Heart left ventricle (tissue), 16 donors: ENCODE data around the gene ORC3. TPM values are rescaled to one million over a fixed set of nuclear protein-coding genes. Genes with fewer than 3 reads are reported as not detected.

ENCODE experiments used
- ATAC-seq, 4 donors: fragments of 200-7000 bp; cut with Tn5 transposase; one replicate each; pipeline ENCODE4 v1.9.1; 2020 to 2022; ENCODE audit warnings: moderate library complexity in 4 of 4, mild to moderate bottlenecking in 3 of 4, moderate number of reproducible peaks in 1 of 4
- DNase-seq, 5 donors: peaks; one replicate each; pipeline ENCODE4 v3.0.0-alpha.2; 2020
- H3K27ac ChIP-seq, 12 donors: fragments of 200-600 bp; sonication (generic) in 4 of 12; one replicate each; pipeline versions ENCODE4 v1.5.0 to v1.8.0; 2016 to 2022; ENCODE audit warnings: mild to moderate bottlenecking in 2 of 12
- H3K27me3 ChIP-seq, 9 donors: fragments of 200-600 bp; sonication (generic) in 2 of 9; one replicate each; pipeline versions ENCODE4 v1.5.1 to v1.8.0; 2016 to 2022; ENCODE audit warnings: mild to moderate bottlenecking in 3 of 9
- H3K36me3 ChIP-seq, 9 donors: fragments of 200-600 bp; sonication (generic) in 2 of 9; one replicate each; pipeline versions ENCODE4 v1.5.0 to v1.8.0; 2018 to 2022; ENCODE audit warnings: mild to moderate bottlenecking in 2 of 9
- H3K4me1 ChIP-seq, 12 donors: fragments of 200-600 bp; sonication (generic) in 4 of 12; one replicate each; pipeline versions ENCODE4 v1.5.0 to v1.8.0; 2016 to 2022; ENCODE audit warnings: mild to moderate bottlenecking in 3 of 12
- H3K4me3 ChIP-seq, 12 donors: fragments of 200-600 bp; sonication (generic) in 4 of 12; one replicate each; pipeline versions ENCODE4 v1.5.0 to v1.8.0; 2017 to 2022; ENCODE audit warnings: mild to moderate bottlenecking in 9 of 12, moderate library complexity in 4 of 12
- H3K9me3 ChIP-seq, 12 donors: fragments of 200-600 bp; sonication (generic) in 4 of 12; one replicate each; pipeline versions ENCODE4 v1.5.0 to v1.8.0; 2016 to 2022; ENCODE audit warnings: mild to moderate bottlenecking in 1 of 12
- POLR2A ChIP-seq, 2 donors: fragments of 450-650 bp; IDR thresholded peaks; one replicate each; pipeline ENCODE4 v1.6.1; 2017; ENCODE audit warnings: antibody characterized with exemption in 2 of 2, mild to moderate bottlenecking in 2 of 2, moderate library complexity in 2 of 2
- WGBS, 4 donors: extraction: QIAGEN DNeasy Blood & Tissue Kit in 2 of 4; methylation state at CpG; one replicate each; pipeline versions ENCODE4 v1.1.5 to v1.1.7; 2013 to 2018; 5-methylcytosine and 5-hydroxymethylcytosine counted together
- intact Hi-C, 10 donors: fragments of 100-400 bp; cut with DNase I; formaldehyde crosslinking; loops; one replicate each; pipeline versions ENCODE4 v1.11.1 to v1.14.2; 2022
- polyA plus RNA-seq, 2 donors: library from polyadenylated mRNA; stranded (reverse); fragments of 200-250 nt; gene quantifications; one replicate each; pipeline ENCODE4 v1.2.3, GENCODE V29; 2013
- total RNA-seq, 9 donors: library from RNA; depleted of rRNA in 2 of 9; stranded (reverse); fragments of >200 nt in 2 of 9; fragmentation: NEBNext Ultra II Directional in 3 of 9; extraction: Animal tissue kit (Norgen Biotek cat#: 25700) in 3 of 9; gene quantifications; one replicate each; pipeline versions ENCODE4 v1.1.0 to v1.2.4, GENCODE V29; 2016 to 2023
- TF ChIP-seq, protein P1 (sequence below), 12 donors: fragments of 200-600 bp; sonication (generic) in 4 of 12; IDR thresholded peaks; one replicate each; pipeline versions ENCODE4 v1.5.0 to v1.8.0; 2018 to 2022; ENCODE audit warnings: antibody characterized with exemption in 12 of 12, mild to moderate bottlenecking in 5 of 12
- donor health status: ischemic (EF 13 %, LVEDD 7.1; RV severe dilation, severe dysfunction).
- donor health status: healthy with polysubstance abuse.
- donor health status: DM: no; HTN: yes; CAD: no.
- donor health status: DM: no; HTN: no; CAD: no.
- donor health status: ischemic (EF 25% LVEDD 6.9; RV normal size, moderate dysfunction).
- donor health status: ischemic (EF 25% LVEDD 5.7; RV mildly dilated, moderate dysfunction).
- donor health status: healthy.
- donor health status: DM: yes; HTN: yes; CAD: no.
- donor health status: ischemic (EF 35%, LVEDD 5.7; RV mildly dilated, moderate dysfunction).
- donor health status: nonischemic (EF 11% LVEDD 7.7; RV severe dilation, severe dysfunction).
- donor health status: DM: yes; HTN: yes; CAD: no.
- donor health status: PGD.
- donor health status: ischemic (EF 29% LVEDD 5.4; RV normal size, mild dysfunction).
- donor health status: nonischemic (EF 23%, LVEDD 6.1; RV moderate dilation, normal function).

ORC3 gene
- total and polyA plus RNA-seq, 11 donors, result 15.2 to 28.6 (median 20.0) TPM

DNA sequence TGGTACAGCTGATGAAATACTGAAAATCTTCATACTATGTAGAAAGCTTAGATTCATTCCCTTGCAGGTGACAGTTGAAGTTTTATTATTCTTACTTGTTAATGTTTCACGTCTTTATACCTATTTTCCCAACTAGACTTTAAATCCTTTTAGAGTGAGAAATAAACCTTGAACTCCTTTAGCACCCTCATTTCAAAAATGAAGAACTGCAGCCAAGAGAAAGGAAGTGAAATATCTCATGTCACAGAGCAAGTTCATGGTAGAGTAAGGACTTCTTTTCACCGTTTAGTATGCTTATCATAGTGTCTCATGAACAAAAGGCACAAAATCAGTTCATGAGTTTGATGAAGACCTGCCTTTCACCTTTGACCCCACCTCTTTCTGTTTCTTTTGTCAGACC lies 38.5 kb downstream of the ORC3 start:
- H3K27ac ChIP-seq, result no peak overlapping the region
- ATAC-seq (no peak), DNase-seq (no peak)
- TF ChIP-seq, protein P1, sequence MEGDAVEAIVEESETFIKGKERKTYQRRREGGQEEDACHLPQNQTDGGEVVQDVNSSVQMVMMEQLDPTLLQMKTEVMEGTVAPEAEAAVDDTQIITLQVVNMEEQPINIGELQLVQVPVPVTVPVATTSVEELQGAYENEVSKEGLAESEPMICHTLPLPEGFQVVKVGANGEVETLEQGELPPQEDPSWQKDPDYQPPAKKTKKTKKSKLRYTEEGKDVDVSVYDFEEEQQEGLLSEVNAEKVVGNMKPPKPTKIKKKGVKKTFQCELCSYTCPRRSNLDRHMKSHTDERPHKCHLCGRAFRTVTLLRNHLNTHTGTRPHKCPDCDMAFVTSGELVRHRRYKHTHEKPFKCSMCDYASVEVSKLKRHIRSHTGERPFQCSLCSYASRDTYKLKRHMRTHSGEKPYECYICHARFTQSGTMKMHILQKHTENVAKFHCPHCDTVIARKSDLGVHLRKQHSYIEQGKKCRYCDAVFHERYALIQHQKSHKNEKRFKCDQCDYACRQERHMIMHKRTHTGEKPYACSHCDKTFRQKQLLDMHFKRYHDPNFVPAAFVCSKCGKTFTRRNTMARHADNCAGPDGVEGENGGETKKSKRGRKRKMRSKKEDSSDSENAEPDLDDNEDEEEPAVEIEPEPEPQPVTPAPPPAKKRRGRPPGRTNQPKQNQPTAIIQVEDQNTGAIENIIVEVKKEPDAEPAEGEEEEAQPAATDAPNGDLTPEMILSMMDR (IDR thresholded peaks at IDR 0.05), result no peak
- no peak for TF ChIP-seq POLR2A (IDR thresholded peaks at IDR 0.05)
- peaks cover 0 to 62% (median 12%) of the 10 kb centered on the region in 9 donors for H3K36me3 ChIP-seq
- H3K4me3 ChIP-seq, result no peak overlapping the region
- H3K27me3 ChIP-seq, result no peaks in the 10 kb centered on the region
- 71 to 78% (median 73%) methylated on average over 2 of the region's 2 CpGs for WGBS, 4 donors
- H3K4me1 ChIP-seq, result peaks cover 0 to 13% (median under 1%) of the 10 kb centered on the region in 12 donors
- no peaks in the 10 kb centered on the region for H3K9me3 ChIP-seq
- intact Hi-C loops, result no loop called here

DNA sequence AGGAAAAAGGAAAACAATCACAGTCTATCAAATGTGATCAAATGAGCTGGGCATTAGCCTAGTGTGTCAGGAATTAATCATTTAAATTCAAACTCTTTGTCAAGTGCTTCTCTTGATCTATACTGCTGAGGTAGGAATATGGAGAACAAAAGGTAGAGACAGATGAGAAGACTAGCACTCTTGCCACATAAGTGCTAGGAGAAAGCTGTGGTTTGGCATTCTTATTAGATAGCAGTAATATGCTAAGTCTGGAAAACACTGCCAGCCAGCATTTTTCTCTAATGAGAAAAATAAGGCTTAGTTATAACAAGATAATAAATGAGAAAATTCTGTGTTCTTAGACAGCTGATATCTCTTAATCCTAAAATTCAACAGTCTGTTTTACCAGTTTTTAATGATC lies 38.9 kb downstream of the ORC3 start:
- Histone ChIP-seq H3K27me3 (no peaks in the 10 kb centered on the region), H3K4me1 (peaks cover 0 to 9% (median 0%) of the 10 kb centered on the region in 12 donors), H3K4me3 (no peak overlapping the region), H3K36me3 (peaks cover 0 to 64% (median 10%) of the 10 kb centered on the region in 9 donors), H3K27ac (no peak overlapping the region), H3K9me3 (no peaks in the 10 kb centered on the region)
- ATAC-seq, result no peak
- DNase-seq, result no peak
- intact Hi-C loops, result no loop called here
- TF ChIP-seq, protein P1 (IDR thresholded peaks at IDR 0.05), result no peak
- TF ChIP-seq POLR2A (IDR thresholded peaks at IDR 0.05), result no peak

DNA sequence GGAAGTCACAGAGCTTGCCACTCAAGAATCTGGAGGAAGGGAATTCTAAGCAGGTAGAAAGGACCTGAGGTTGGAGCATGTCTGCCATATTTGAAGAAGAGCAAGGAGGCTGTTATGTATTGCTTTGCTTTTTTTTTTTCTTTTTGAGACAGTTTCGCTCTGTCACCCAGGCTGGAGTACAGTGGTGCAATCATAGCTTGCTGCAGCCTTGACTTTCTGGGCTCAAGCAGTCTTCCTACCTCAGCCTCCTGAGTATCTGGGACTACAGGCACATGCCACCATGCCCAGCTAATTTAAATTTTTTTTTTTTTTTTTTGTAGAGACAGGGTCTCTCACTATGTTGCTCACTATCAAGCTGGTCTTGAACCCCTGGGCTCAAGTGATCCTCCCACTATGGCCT lies 40.8 kb downstream of the ORC3 start:
- Histone ChIP-seq H3K27ac (no peak overlapping the region), H3K27me3 (no peaks in the 10 kb centered on the region), H3K36me3 (peaks cover 0 to 69% (median 17%) of the 10 kb centered on the region in 9 donors), H3K9me3 (no peaks in the 10 kb centered on the region), H3K4me1 (peaks cover 0 to 9% (median 0%) of the 10 kb centered on the region in 12 donors), H3K4me3 (no peak overlapping the region)
- WGBS, 4 donors, result 94 to 100% (median 97%) methylated on average over 1 of the region's 1 CpG
- ATAC-seq (no peak), DNase-seq (no peak)
- intact Hi-C loops, result loop anchor here in 1 of 10 donors (10.0 kb wide), 1 partner anchor 164 kb away; no protein-coding TSS in a partner anchor
- TF ChIP-seq, protein P1 (IDR thresholded peaks at IDR 0.05), result no peak
- TF ChIP-seq POLR2A (IDR thresholded peaks at IDR 0.05), result no peak

DNA sequence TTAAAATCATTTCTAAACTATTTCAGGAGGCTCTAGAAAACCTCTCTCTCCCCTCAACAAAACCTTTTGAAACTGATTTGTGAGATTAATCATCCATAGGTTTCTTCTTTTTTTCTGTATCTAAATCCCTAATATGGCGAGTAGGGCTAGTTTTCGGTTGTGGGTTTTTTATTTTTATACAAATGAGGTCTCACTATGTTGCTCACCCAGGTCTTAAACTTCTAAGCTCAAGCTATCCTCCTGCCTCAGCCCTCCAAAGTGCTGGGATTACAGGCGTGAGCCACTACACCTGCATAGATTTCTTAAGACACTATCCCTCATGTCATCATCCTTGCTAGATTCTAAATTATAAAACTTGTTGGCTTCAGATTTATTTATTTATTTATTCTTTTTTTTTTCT lies 43.9 kb downstream of the ORC3 start:
- H3K27ac ChIP-seq, result no peak overlapping the region
- intact Hi-C loops, result loop anchor here in 1 of 10 donors (10.0 kb wide), 1 partner anchor 161 kb away; no protein-coding TSS in a partner anchor
- H3K27me3 ChIP-seq, result no peaks in the 10 kb centered on the region
- no peak overlapping the region for H3K4me3 ChIP-seq
- DNase-seq, result no peak
- peaks cover 0 to 86% (median 44%) of the 10 kb centered on the region in 9 donors for H3K36me3 ChIP-seq
- no peak for ATAC-seq
- TF ChIP-seq, protein P1 (IDR thresholded peaks at IDR 0.05), result no peak
- no peak for TF ChIP-seq POLR2A (IDR thresholded peaks at IDR 0.05)
- peaks cover 0 to 3% (median 0%) of the 10 kb centered on the region in 12 donors for H3K4me1 ChIP-seq
- WGBS, 4 donors, result 63 to 98% (median 88%) methylated on average over 3 of the region's 3 CpGs
- H3K9me3 ChIP-seq, result no peaks in the 10 kb centered on the region
